Brain microvascular endothelial cell (primary cell): Measurements from ENCODE around the gene CYP4B1.
"Not testable (repeated sequence)": the region's sequence is repeated elsewhere in the genome, so short reads cannot be mapped to it uniquely, and the experiment has no call there.

ENCODE experiments used
- DNase-seq: peaks from one replicate; pipeline ENCODE4 v3.0.0-alpha.2; 2020
- H3K27ac ChIP-seq: fragments of 250-450 bp; sonication (Bioruptor Pico); 2 replicates; pipeline ENCODE4 v1.5.1; 2020; ENCODE audit warnings: mild to moderate bottlenecking, moderate library complexity
- H3K27me3 ChIP-seq: fragments of 250-450 bp; sonication (Bioruptor Pico); replicated peaks from 2 replicates; pipeline ENCODE4 v1.5.1; 2020; ENCODE audit warnings: mild to moderate bottlenecking
- H3K36me3 ChIP-seq: fragments of 250-450 bp; sonication (Bioruptor Pico); replicated peaks from 2 replicates; pipeline ENCODE4 v1.5.1; 2020; ENCODE audit warnings: mild to moderate bottlenecking
- H3K4me3 ChIP-seq: 2 replicates; pipeline ENCODE4 v1.5.1; 2011; ENCODE audit warnings: low read depth, mild to moderate bottlenecking, control low read depth, low read length, moderate library complexity
- CTCF ChIP-seq: IDR thresholded peaks from 2 replicates; pipeline ENCODE4 v1.5.1; 2011; ENCODE audit warnings: low read depth, mild to moderate bottlenecking, moderate library complexity, low read length, control low read depth, inconsistent platforms; ENCODE audit errors: missing control alignments
- in situ Hi-C: cut with HindIII; loops from 2 replicates; pipeline ENCODE4 v1.10.0; 2017; ENCODE audit warnings: low sequenced_read_pairs, low pct_ligation_motif_present

CYP4B1 gene

GRCh38 chr1:46798810-46799209, at the start of gene CYP4B1:
TSS of gene CYP4B1 (plus strand) at chr1:46799046. CDS start at chr1:46799082, 36 bp downstream.
- no peaks in the 10 kb centered on the region for H3K27me3 ChIP-seq
- in situ Hi-C loops: no loop called here
- no peak within 1 kb of the TSS for H3K4me3 ChIP-seq
- no peak for TF ChIP-seq CTCF
- DNase-seq: no peak
- no peaks in the 10 kb centered on the region for H3K36me3 ChIP-seq
- H3K27ac ChIP-seq: no peak within 1 kb of the TSS

- DNase-seq: no peak
- no peaks in the 10 kb centered on the region for H3K36me3 ChIP-seq
- no peak overlapping the region for H3K4me3 ChIP-seq
- no peak for TF ChIP-seq CTCF
- in situ Hi-C loops: no loop called here
- no peaks in the 10 kb centered on the region for H3K27me3 ChIP-seq
- H3K27ac ChIP-seq: no peak overlapping the region
Measured at GRCh38 chr1:46749404-46749803, 49.4 kb upstream of the CYP4B1 start.

GRCh38 chr1:46749921-46750404, 48.9 kb upstream of the CYP4B1 start:
- in situ Hi-C loops: no loop called here
- Histone ChIP-seq H3K4me3 (no peak overlapping the region), H3K27me3 (no peaks in the 10 kb centered on the region), H3K36me3 (no peaks in the 10 kb centered on the region), H3K27ac (no peak overlapping the region)
- no peak for TF ChIP-seq CTCF
- DNase-seq: no peak

GRCh38 chr1:46753985-46754384, 44.9 kb upstream of the CYP4B1 start:
- TF ChIP-seq CTCF: no peak
- H3K27me3 ChIP-seq: no peaks in the 10 kb centered on the region
- no peak overlapping the region for H3K27ac ChIP-seq
- no peak overlapping the region for H3K4me3 ChIP-seq
- H3K36me3 ChIP-seq: no peaks in the 10 kb centered on the region
- in situ Hi-C loops: no loop called here
- DNase-seq: no peak

- H3K36me3 ChIP-seq, in situ Hi-C loops, H3K4me3 ChIP-seq, H3K27me3 ChIP-seq, H3K27ac ChIP-seq, DNase-seq: not testable (repeated sequence)
Measured at GRCh38 chr1:46754707-46755106, 44.1 kb upstream of the CYP4B1 start.

- H3K4me3 ChIP-seq: no peak overlapping the region
- H3K27me3 ChIP-seq: no peaks in the 10 kb centered on the region
- TF ChIP-seq CTCF: no peak
- no peak for DNase-seq
- in situ Hi-C loops: no loop called here
- H3K36me3 ChIP-seq: no peaks in the 10 kb centered on the region
- H3K27ac ChIP-seq: no peak overlapping the region
Measured at GRCh38 chr1:46755121-46755520, 43.7 kb upstream of the CYP4B1 start.
